Thyroid gland (tissue), 4 donors: ENCODE results near the gene EFCAB12.

Experiments
- POLR2A ChIP-seq, 2 donors: fragments of 450-650 bp; IDR thresholded peaks; one replicate each; pipeline ENCODE4 v1.6.1; 2017; ENCODE audit warnings: antibody characterized with exemption in 2 of 2, mild to moderate bottlenecking in 2 of 2, moderate library complexity in 1 of 2
- TF ChIP-seq, protein P1 (sequence below), 6 experiments: fragments of 200-600 bp in 3 of 6; fragments of 450-650 bp in 3 of 6; sonication (generic) in 3 of 6; IDR thresholded peaks; one replicate each; pipeline ENCODE4 v1.5.1; 2016 to 2019; ENCODE audit warnings: antibody characterized with exemption in 6 of 6, mild to moderate bottlenecking in 2 of 6, inconsistent platforms in 1 of 6, moderate library complexity in 1 of 6

DNA sequence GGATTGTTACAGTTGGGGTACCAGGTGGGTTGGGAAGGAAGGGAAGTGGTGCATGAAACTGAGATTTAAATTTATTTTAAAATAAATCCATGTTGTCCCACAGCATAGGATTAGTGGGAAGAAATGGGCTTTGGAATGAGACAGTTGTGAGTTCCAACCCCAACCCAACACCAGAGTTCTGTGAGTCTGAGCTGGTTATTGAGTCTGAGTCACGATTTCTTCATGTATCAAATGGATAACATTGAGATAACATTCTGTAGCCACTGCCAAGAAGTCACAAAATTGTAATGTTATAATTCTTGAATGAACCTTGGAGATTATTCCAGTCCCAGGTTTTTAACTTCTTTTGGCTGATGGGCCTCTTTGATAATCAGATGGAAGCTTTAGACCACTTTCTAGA is 25.3 kb upstream of the EFCAB12 start:
- TF ChIP-seq POLR2A (IDR thresholded peaks at IDR 0.05), result no peak
- TF ChIP-seq, protein P1, sequence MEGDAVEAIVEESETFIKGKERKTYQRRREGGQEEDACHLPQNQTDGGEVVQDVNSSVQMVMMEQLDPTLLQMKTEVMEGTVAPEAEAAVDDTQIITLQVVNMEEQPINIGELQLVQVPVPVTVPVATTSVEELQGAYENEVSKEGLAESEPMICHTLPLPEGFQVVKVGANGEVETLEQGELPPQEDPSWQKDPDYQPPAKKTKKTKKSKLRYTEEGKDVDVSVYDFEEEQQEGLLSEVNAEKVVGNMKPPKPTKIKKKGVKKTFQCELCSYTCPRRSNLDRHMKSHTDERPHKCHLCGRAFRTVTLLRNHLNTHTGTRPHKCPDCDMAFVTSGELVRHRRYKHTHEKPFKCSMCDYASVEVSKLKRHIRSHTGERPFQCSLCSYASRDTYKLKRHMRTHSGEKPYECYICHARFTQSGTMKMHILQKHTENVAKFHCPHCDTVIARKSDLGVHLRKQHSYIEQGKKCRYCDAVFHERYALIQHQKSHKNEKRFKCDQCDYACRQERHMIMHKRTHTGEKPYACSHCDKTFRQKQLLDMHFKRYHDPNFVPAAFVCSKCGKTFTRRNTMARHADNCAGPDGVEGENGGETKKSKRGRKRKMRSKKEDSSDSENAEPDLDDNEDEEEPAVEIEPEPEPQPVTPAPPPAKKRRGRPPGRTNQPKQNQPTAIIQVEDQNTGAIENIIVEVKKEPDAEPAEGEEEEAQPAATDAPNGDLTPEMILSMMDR (IDR thresholded peaks at IDR 0.05), result no peak
